NCI-H2227 treated with DMSO at 0.1 percent for 48 hours (cell line): Measurements from ENCODE around the gene NEB.

Source experiments
- DNase-seq: peaks from one replicate; lab custom pipeline; 2025; lab: John Stamatoyannopoulos, UW

Gene NEB

DNA sequence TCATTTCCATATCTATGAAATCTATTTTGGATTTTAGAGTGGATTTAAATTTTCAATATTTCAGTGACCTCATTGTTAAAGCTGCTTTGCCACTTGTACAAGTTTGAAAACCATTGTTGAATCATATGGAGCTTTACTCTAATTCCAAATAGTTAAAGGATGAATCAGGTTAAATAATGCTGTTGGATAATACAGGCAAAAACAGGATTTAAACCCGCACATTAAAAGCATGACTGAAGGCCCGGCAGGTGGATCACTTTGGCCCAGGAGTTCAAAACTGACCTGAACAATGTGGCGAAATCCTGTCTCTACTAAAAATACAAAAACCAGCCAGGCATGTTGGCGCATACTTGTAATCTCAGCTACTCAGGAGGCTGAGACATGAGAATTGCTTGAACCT is 256.3 kb downstream of the NEB start:
- no peak for DNase-seq

DNA sequence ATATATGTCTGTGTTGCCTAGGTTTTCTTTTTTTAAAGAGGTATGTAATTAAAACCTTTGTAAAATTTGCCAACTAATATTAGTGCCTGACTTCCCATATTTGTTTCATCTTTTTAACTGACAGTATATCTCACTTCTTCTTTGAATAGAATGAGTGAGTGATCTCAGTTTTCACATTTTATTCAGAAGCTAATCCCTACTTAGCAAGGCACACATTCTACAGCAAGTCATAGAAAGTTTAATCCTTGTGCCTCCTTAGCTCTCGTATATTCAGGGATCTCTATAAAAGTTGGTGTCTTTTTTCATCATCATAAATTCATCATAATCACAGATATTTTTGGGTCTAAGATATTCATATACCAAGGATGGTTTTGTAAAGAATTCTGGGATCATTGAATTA is 258.0 kb downstream of the NEB start:
- no peak for DNase-seq

DNA sequence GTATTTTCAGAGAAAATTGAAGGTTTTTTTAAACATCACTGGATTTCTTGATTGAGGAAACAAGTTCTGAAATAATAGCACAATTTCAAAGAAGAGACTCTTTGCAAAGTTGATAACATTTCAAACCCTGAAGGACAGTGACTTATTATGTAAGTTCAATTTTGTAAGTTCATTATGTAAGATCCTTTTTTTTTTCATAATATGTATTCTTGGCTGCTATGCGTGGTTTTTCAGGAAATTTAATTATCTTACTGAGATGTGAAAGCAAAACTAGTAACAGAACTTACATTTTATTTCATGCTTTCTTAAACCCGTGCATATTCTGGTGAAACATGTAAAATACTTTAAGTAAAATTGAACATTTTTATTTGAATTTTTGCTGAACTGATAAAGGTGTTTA is 259.2 kb downstream of the NEB start:
- DNase-seq, result no peak

DNA sequence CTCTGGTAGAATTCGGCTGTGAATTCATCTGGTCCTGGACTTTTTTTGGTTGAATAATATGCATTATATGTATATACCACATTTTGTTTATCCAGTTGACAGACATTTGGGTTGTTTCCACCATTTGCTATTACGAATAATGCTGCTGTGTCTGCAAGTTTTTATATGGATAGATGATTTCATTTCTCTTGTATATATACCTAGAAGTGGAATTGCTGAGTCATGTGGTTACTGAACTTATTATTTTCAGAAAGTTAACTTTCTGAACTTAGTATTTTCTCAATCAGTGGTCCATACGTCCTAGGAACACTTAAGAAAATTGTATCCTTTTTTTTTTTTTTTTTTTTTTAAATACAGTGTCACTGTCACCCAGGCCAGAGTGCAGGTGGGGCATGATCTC is 261.3 kb downstream of the NEB start:
- no peak for DNase-seq

DNA sequence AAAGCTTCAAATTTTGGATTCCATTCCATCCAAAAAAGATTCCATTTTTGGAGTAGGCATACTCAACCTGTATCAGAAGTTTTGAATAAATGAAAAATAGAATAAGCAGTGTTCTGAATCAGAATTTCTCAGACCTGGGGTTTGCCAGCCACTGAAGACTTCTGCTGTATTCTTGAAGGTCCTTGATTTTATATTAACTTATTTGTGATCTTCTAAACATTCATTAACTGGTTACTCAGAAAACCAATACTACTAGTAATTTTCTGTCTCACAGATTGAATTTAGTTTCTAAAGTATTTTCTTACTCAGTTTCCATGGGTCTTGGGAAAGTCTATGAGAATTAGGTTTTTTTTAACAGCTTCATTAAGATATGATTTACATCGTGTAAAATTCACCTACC is 263.7 kb downstream of the NEB start:
- DNase-seq, result no peak

DNA sequence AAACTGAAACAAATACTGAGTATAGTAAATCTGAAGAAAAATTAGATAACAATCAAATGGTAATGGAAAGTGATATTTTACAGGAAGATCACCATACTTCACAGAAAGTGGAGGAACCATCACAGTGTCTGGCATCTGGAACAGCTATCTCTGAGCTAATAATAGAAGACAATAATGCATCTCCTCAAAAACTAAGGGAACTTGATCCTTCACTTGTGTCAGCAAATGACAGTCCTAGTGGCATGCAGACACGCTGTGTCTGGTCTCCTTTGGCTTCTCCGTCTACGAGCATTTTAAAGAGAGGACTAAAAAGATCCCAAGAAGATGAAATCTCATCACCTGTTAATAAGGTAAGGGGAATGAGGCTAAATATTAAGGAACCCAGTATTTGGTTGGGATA is 268.5 kb downstream of the NEB start:
- no peak for DNase-seq

DNA sequence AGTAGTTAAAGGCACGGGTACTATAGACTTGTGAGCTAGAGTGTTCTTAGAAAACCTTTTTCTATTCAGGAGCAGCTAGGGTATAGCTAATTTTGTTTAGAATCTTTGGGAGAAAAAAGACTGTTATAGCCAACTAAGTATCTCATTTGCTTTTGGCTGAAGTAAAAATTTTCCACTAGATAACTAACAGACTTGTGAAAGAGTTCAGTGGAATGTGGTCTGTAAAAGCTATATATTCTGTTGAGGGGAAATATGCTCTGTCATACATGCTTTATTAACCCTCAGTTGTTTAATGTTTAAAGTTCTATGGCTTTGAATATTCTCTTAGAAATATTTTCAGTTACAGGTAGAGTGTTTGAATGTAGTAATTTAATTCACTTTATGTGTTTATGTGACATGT is 274.9 kb downstream of the NEB start:
- DNase-seq, result no peak

DNA sequence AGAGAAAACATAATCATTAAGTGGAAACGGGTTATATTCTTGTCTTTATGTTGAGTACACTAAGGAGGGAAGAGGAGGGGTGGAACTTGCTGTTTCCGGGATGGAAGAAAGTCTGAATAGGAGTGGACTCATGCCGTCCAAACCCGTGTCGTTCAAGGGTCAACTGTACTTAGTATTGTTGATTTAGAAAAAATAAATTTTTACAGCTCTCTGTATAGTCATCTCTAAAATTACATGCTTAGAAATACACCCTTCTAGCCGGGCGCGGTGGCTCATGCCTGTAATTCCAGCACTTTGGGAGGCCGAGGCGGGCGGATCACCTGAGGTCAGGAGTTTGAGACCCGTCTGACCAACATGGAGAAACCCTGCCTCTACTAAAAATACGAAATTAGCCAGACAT is 295.1 kb downstream of the NEB start:
- DNase-seq, result no peak

DNA sequence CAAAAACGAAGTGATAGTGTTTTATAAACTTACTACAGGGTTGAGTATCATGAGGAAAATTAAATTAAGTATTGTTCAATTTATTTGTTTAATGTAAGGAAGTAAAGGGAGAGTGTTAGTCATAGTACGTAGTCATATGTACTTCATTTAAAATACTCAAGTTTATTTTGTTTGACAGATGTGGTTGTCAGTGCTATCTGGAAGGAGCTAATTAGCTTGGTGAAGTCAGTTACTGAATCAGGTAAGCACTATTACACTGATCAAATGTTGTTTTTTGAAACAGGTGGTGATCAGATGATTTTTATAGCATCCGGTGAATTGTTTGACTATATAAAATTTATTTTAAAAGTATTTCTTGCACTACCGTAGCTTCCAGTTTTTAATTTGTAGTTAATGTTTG is 295.8 kb downstream of the NEB start:
- DNase-seq, result no peak

DNA sequence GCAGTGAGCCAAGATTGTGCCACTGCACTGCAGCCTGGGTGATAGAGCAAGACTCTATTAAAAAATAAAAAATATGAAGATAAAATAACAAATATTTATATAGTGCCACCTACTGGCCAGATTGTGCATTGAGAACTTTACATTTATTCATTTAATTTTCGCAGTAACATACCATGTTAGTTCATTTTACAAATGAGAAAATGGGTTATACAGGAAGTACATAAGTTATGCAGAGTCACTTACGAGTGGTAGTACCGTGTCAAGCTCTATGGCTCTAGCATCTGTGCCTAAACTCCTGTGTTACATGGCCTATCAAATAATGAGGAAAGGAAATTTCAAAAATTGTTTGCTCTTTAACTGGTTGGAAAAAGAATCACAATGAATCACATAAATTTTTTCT is 296.6 kb downstream of the NEB start:
- peak; percentile 9 for DNase-seq
